Measurements from ENCODE around the gene LIFR.
A peak's percentile ranks its signal among the peaks of the same experiment; 100 is the strongest.

Gene LIFR

GRCh38 chr5:38445374-38446028 lies 110.9 kb downstream of the LIFR start:
- H3K4me3 ChIP-seq (ENCODE audit: low read depth, low read length), result peak overlapping the region; percentile 60
- DNase-seq (ENCODE audit: low read depth), result peak; percentile 77
- TF ChIP-seq, protein P1, sequence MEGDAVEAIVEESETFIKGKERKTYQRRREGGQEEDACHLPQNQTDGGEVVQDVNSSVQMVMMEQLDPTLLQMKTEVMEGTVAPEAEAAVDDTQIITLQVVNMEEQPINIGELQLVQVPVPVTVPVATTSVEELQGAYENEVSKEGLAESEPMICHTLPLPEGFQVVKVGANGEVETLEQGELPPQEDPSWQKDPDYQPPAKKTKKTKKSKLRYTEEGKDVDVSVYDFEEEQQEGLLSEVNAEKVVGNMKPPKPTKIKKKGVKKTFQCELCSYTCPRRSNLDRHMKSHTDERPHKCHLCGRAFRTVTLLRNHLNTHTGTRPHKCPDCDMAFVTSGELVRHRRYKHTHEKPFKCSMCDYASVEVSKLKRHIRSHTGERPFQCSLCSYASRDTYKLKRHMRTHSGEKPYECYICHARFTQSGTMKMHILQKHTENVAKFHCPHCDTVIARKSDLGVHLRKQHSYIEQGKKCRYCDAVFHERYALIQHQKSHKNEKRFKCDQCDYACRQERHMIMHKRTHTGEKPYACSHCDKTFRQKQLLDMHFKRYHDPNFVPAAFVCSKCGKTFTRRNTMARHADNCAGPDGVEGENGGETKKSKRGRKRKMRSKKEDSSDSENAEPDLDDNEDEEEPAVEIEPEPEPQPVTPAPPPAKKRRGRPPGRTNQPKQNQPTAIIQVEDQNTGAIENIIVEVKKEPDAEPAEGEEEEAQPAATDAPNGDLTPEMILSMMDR (conservative IDR thresholded peaks at IDR 0.05; ENCODE audit: low read depth, low read length), result no peak

- DNase-seq (ENCODE audit: low read depth), result no peak
- no peak overlapping the region for H3K4me3 ChIP-seq (ENCODE audit: low read depth, low read length)
- TF ChIP-seq, protein P1 (conservative IDR thresholded peaks at IDR 0.05; ENCODE audit: low read depth, low read length), result no peak
Measured at GRCh38 chr5:38443390-38443789, 113.1 kb downstream of the LIFR start.

- no peak for DNase-seq (ENCODE audit: low read depth)
- H3K4me3 ChIP-seq (ENCODE audit: low read depth, low read length), result no peak overlapping the region
- TF ChIP-seq, protein P1 (conservative IDR thresholded peaks at IDR 0.05; ENCODE audit: low read depth, low read length), result no peak
Measured at GRCh38 chr5:38442247-38442573, 114.2 kb downstream of the LIFR start.

GRCh38 chr5:38441453-38442246 lies 114.8 kb downstream of the LIFR start:
- peak; percentile 97 for DNase-seq (ENCODE audit: low read depth)
- TF ChIP-seq, protein P1 (conservative IDR thresholded peaks at IDR 0.05; ENCODE audit: low read depth, low read length), result peak; percentile 99
- no peak overlapping the region for H3K4me3 ChIP-seq (ENCODE audit: low read depth, low read length)

DNA sequence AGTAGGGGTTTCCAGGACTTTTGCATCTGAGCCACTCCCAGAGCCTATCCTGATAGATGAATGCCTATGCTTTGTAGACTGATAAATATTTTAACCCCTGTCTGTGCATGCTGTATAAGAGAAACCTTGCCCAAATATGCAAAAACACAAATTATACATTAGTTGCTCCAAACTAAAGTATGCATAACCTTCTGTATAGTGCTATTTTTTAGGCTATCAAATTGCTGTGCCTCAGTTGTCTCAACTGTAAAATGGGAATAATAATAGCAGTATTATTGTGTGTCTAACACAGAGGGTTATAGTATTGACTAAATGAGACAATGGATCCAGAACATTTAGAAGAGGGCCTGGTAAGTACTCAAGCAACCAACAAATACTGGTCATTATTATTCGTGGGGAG lies 117.7 kb downstream of the LIFR start:
- H3K4me3 ChIP-seq (ENCODE audit: low read depth, low read length), result no peak overlapping the region
- TF ChIP-seq, protein P1 (conservative IDR thresholded peaks at IDR 0.05; ENCODE audit: low read depth, low read length), result no peak
- no peak for DNase-seq (ENCODE audit: low read depth)

DNA sequence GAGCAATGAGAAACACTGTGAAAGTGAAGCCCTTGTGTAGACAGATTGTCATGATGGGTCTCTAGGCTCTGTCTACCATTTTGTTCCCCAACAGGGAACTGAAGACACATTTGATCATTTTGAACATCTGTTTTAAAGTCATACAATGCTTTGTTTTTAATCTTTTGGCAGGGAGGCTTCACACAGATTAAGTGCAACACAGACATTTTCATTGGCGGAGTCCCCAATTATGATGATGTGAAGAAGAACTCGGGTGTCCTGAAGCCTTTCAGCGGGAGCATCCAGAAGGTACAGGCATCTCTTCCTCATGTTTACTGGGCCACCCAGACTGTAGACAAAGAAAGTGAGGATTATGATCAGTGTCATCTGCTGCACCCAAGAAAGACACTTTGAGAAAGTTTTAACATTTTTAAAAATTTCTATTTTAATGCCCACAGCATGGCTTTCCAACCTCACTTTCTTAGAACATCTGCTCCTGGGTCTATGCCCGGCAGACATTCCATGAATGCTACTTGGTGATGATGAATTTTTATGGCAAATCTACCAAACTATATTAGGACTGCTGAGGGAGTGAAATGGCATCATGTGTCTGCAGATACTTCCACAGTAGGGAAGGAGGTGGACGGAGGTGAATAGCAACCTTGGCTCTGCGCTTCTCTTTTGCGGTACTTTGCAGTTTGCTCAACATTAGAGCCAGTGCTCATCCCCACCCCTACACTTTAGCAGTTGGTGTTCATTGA lies 121.3 kb downstream of the LIFR start:
- H3K4me3 ChIP-seq (ENCODE audit: low read depth, low read length), result no peak overlapping the region
- TF ChIP-seq, protein P1 (conservative IDR thresholded peaks at IDR 0.05; ENCODE audit: low read depth, low read length), result no peak
- no peak for DNase-seq (ENCODE audit: low read depth)
